ENCODE results near the gene IFFO2.

Gene IFFO2

DNA sequence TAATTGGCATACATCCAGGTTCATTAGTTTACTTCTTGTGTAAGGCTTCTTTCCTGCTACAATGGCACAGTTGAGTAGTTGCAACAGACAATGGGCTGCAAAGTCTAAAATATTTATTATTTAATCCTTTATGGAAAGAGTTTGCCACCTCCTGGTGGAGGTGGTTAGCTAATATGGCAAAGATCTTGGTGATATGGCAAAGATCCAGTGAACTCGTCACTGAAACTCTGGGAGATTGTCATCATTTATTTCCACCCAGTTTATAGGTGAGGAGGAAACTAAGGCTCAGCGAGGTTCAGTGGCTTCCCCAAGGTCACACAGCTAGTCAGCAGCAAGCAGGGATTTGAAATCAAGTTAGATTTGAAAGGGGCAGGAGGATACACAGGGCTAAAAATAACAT is 16.1 kb upstream of the IFFO2 start:
- no peak for DNase-seq (ENCODE audit: low read depth)

- DNase-seq (ENCODE audit: low read depth), result no peak
Observed at GRCh38 chr1:18970762-18971161, 14.3 kb upstream of the IFFO2 start.

- DNase-seq (ENCODE audit: low read depth), result no peak
Observed at GRCh38 chr1:18970358-18970757, 13.9 kb upstream of the IFFO2 start.

DNA sequence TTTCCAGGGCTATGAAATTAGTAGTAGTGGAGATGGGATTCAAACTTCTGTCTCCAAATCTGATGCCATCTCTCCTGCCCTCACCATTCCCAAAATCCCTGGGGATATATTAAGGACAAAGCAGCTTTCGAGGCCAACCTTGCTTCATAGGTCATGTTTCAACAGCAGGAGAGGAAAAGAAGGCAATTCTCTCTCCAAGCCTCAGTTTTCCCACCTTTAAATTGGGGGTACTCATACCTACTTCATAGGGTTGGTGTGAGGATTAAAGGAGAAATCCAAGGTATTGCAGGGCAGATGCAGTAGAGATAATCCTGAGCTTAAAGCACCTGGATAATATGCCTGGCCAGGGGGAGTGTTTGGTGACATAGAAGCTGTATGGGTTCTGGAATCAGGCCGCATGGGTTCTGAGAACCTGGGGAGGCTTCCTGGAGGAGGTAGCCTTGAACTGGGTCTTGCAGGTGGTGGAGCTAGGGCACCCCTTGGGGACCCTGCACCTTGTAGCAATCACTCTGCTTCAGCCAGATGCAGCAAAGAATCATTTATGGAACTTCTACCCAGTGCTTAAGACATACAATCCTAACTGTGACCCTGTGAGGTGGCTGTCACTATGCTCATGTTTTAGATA is 10.7 kb upstream of the IFFO2 start:
- DNase-seq (ENCODE audit: low read depth), result no peak

DNA sequence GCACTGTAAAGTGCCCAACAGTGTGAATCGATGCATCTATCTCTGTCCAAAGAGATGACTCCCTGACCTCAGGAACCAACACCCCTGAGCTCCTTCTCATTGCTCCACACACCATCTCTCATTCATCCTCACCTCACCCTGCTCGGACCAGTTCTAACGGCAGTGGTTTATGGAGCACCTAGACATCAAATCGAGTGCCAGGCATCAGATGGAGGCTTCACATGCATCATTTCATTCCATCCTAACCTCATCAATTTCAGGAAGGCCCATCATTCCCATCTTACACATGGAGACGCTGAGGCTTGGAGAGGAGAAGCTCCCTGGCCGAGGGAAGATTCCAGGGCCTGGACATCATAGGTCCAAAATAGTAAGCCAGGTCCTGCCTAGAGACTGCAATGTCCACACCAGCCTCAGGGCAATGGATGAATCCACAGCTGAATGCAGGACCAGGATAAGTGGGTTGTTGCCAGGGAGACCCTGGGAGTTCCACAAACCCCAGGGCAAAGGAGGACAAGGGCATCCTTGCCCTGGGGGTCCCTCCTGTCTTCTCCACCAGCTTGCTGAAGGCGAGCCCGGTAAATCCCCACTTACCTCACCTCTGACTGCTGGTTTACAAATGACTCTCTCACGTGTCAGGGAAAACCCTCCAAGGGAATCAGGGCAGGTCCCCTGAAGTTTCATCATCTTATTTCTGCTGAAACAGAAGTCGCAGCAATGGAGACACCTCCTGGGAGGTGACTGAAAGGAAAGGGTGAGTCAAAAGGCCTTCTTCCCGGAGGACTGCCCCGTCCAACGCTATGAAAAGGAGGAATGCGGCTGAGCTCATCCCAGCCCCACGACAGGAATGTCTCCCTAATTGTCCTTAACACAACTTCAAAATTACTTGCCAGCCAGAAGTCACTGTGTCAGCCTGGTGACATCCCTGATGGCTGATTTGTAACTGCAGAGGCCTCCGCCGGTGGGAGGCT is 9.0 kb upstream of the IFFO2 start:
- DNase-seq (ENCODE audit: low read depth), result no peak

- DNase-seq (ENCODE audit: low read depth), result no peak
Observed at GRCh38 chr1:18963968-18964367, 7.5 kb upstream of the IFFO2 start.

DNA sequence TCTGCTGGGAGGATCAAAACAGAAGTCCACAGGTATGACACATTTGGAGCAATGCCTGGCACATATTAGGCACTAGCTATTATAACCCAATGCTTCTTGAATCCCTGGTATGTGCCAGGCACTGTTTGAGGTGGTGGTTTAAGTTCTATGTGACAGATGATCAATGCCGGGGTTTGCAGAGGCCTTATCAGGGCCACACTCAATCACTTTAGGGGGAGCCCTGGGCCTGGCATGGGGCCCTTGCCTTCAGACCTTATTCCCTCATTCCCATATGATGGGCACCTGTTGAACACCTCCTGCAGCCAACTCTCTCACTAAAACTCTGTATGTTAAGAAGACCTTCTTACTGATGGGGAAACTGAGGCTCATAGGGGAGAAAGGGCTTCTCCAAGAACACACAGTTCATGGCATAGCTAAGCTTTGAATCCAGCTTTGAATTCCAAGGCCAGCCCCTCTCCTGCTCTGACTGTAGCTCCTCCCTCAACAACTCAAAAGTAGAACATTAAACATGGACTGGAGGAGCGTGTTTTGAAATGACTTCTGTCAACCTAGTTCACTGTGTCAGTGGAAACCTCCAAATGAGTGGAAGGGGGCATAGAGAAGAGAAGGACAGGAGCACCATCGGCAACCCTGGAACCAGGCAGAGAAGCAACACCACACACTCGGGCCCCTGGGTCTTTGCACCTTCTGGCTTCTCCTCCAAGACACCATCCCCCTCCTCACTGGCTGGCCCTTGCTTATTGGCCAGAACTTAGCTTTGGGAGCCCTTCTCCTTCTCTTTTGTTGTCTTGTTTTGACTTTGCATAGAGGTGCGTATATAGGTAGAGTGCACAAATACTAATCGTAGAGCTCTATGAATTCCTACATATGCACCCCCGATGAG is 6.6 kb upstream of the IFFO2 start:
- DNase-seq (ENCODE audit: low read depth), result no peak

DNA sequence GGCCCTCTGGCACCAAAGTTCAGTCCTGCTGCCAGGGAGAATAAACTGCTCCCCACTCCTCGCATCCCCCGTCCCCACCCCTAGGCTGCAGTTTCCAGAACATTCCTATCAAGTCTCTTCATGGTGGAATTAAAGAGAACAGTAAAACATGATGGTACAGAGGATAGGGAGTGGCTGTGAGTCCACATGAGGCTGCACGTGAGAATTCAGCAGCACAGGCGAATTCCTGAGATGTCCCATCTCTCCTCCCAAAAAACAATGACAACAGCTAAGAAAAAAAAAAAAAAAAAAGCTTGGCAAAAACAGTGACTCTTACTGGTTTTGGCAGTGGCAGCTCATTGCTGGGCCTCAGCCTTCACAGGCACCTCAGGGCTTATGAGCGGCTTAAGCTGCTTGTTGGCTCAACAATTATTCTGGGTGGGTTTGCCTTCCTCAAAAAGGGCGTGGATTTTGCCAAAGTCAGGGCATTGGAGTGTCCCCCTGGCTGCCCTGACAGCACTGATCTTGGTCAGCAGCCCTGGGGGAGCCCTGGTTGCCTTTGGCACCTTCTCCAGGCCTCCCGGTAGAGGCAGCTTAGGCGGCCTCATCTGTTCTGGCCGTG is 5.7 kb upstream of the IFFO2 start:
- no peak for DNase-seq (ENCODE audit: low read depth)

DNA sequence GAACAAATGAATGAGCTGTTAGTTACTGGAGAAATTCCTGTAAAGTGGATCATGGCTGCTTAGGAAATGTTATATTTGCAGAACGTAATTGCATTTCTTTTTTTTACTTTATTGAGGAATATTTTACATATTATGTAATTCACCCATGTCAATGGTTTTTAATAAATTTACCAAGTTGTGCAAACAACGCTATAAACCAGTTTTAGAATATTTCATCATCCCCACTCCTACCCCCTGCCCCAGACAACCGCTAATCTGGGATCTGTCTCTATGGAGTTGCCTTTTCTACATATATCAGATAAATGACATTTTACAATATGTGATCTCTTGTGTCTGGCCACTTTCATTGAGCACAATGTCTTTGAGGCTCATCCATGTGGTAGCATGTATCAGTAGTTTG is 4.3 kb upstream of the IFFO2 start:
- no peak for DNase-seq (ENCODE audit: low read depth)

GRCh38 chr1:18960409-18960808 is 3.9 kb upstream of the IFFO2 start:
- no peak for DNase-seq (ENCODE audit: low read depth)

DNA sequence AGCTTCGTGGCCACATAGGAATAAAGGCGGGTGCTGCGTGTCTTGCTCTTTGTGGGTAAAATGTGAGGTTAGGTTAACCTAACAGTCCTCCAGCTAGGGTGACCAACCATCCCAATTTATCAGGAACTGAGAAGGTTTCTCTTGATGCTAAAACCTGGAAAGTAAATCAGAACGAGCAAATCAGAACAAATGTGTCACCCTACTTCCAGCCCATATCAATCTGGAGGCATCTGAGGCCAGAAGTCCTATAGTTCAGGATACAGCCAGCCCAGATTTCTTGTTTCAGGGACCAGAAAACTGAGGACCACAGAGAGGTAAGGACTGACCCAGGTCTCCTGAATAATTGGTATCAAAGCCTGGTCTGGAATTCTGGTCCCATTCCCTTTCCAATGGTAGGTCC is 3.1 kb upstream of the IFFO2 start:
- no peak for DNase-seq (ENCODE audit: low read depth)

- no peak for DNase-seq (ENCODE audit: low read depth)
Observed at GRCh38 chr1:18957532-18958300, 1.2 kb upstream of the IFFO2 start.

- no peak for DNase-seq (ENCODE audit: low read depth)
Observed at GRCh38 chr1:18957136-18957521, 653 bp upstream of the IFFO2 start.

DNA sequence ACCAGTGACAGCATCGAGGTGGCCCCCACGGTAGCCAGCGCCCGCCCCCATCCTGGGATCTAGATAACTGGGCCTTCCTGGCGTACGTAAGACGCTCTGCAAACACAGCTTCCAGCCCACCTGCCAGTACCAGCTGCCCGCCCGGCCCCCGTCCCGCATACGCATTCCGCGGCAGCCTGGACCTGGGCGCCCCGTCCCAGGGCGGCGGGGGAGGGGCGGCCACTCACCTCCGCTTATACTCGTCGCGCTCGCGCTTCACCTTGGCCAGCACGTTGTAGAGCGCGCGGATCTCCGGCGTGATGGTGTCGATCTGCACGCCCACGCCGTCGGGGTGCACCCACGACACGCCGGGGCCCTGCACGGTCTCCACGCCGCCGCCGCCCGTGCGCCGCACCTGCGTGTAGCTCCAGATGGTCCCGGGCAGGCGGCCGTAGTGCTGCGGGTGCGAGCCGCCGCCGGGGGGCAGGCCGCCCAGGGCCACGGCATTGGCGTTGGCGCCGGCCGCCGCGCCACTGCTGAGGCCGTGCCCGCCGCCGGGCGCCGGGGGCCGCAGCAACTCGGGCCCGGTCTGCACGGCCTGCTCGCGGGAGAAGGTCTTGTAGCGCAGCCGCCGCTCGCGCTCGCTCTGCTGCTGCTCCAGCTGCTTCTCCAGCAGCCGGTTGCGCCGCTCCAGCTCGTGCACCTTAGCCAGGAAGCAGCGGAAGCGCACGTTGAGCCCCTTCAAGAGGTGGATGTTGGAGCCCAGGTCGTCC is 859 bp downstream of the IFFO2 start:
- no peak for DNase-seq (ENCODE audit: low read depth)

DNA sequence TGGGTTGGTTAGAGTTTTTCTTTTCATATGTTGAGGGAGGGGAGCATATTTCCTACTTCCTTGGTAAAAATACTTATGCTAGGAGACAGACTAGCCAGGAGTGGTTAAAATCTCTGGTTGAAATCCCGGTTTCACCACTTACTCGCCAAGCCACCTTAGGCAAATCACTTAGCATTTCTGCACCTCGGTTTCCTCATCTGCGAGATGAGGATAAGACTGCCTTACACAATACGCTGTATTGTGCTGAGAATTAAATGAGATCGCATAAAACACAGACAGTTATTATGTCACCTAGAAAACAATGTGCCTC is 1.4 kb downstream of the IFFO2 start:
- no peak for DNase-seq (ENCODE audit: low read depth)

DNA sequence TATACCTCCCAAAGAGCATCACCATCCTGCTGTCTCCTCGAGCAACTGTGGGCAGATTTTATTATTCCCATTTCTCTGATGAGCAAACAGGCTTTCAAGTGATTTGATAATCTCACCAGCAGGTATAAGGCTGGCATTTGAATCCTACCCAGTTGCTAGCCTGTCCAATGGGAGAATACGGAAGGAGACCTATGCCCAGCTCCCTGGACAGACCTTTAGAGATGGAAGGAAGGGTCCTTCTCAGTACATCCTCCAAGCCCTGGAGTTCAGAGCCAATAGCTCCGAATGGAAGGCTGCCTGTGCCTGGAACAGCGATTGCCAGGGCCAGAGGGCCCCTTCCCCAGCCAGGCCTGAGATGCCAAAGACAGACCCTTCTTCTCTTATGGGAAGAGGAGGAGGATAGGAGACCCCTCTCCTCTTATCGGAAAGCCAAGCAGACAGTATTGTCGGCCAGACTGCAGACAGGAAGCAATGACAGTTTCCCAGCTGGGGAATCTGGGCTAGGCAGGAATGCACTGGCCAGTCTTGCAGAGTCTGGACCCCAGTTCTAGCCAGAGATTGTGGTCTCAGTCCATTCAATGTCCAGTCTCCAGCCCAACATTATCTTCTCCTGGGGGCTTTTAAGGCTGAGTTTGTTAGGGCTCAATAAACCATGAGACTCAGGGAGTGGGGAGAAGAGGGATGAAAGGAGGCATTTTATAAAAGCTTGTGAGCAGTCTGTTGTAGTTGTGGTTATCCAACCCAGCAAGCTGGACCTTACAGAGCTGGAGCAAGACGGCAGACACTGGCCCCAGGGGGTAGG is 2.0 kb downstream of the IFFO2 start:
- DNase-seq (ENCODE audit: low read depth), result no peak

DNA sequence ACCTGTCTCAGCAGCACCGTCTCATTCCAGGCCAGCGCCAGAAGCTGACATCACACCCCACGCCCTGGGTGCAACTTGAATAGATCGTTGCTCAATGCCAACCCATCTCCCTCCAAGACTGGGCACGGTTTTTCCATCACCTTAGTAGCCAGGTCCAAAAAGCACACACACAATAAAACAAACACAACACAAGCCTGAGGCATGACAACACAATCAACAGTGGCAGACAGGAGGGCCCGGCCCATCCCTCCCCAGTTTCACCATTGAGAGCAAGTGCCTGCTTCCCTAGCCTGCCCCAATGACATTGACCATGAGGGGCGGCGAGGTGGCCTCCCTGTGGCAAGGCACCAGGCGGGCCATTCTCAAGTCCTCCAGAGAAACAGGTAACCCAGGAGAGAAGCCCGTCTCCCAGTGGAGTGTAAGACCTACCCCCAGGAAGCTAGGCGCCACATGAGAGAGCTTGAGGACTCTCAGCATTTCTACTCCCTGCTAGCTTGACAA is 2.7 kb downstream of the IFFO2 start:
- DNase-seq (ENCODE audit: low read depth), result no peak

GRCh38 chr1:18951818-18952391 is 4.6 kb downstream of the IFFO2 start:
- peak; percentile 70 for DNase-seq (ENCODE audit: low read depth)

DNA sequence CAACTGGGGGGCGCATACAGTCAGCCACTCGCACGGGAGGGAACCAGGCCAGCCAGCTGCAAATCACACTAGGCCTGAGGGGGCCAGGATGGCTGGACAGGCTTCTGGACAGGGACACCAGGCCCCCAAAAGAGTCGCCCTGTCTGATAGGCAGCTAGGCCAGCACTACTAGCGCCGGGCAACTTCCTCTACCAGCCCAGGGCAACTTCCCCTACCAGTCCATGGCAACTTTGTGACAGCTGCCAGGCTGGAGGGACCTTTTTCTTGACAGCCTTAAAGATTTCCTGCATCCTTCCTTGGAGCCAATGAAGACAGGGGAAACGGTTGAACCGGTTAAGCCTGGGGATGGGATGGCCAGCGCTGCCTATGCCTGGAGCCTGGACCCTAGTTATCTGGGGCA is 5.1 kb downstream of the IFFO2 start:
- DNase-seq (ENCODE audit: low read depth), result no peak
